ENCODE results near the gene SAP130.

DNA sequence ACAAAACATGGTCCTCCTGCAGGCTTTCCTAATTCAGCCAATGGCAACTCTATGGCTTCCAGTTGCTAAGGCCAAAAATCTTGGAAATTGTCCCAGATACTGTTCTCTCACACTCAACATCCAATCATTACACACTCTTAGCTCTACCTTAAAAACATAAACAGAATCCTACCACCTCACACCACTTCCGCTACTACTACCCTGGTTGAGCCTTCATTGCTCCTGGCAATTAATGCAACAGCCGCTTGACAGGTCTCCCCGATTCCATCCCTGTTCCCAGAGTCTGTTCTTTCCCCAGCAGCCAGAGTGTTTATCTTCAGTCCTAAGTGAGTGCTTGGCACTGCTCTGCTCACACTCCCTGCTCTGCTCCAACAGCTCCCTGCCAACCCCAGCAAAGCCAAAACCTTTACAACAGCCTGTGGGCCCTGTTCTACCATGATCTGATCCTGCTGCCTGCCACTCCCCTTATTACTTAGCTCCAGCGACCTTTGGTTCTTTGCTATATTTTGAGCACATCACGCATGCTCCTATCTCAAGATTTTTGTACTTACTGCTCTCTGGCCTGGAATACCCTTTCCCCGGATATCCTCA is 74.6 kb downstream of the SAP130 start:
- TF ChIP-seq, protein P1, sequence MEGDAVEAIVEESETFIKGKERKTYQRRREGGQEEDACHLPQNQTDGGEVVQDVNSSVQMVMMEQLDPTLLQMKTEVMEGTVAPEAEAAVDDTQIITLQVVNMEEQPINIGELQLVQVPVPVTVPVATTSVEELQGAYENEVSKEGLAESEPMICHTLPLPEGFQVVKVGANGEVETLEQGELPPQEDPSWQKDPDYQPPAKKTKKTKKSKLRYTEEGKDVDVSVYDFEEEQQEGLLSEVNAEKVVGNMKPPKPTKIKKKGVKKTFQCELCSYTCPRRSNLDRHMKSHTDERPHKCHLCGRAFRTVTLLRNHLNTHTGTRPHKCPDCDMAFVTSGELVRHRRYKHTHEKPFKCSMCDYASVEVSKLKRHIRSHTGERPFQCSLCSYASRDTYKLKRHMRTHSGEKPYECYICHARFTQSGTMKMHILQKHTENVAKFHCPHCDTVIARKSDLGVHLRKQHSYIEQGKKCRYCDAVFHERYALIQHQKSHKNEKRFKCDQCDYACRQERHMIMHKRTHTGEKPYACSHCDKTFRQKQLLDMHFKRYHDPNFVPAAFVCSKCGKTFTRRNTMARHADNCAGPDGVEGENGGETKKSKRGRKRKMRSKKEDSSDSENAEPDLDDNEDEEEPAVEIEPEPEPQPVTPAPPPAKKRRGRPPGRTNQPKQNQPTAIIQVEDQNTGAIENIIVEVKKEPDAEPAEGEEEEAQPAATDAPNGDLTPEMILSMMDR (conservative IDR thresholded peaks at IDR 0.05; ENCODE audit: low read length), result no peak
- no peak for TF ChIP-seq EZH2phosphoT487 (IDR thresholded peaks at IDR 0.05; ENCODE audit: borderline replicate concordance)
